C4-2B (cell line): ENCODE measurements around the gene LUZP1.

Experiments used
- ZFX ChIP-seq: fragments of 450-650 bp; IDR thresholded peaks from 2 replicates; pipeline ENCODE4 v1.6.1; 2017
- TF ChIP-seq, protein P1 (sequence below): fragments of 450-650 bp; conservative IDR thresholded peaks from 2 replicates; pipeline ENCODE4 v1.5.1; 2017; ENCODE audit warnings: mild to moderate bottlenecking

DNA sequence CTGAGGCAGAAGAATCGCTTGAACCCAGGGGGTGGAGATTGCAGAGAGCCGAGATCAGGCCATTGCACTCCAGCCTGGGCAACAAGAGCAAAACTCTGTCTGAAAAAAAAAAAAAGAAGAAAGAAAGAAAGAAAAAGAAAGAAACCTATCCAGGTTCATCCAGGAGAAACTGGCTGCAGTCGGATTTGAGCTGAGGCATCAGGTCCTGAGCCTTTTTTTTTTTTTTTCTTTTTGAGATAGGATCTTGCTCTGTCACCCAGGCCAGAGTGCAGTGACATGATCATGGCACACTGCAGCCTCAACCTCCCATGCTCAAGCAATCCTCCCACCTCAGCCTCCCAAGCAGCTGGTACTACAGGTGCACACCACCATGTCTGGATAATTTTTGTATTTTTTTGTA lies 22.5 kb upstream of the LUZP1 start:
- TF ChIP-seq, protein P1, sequence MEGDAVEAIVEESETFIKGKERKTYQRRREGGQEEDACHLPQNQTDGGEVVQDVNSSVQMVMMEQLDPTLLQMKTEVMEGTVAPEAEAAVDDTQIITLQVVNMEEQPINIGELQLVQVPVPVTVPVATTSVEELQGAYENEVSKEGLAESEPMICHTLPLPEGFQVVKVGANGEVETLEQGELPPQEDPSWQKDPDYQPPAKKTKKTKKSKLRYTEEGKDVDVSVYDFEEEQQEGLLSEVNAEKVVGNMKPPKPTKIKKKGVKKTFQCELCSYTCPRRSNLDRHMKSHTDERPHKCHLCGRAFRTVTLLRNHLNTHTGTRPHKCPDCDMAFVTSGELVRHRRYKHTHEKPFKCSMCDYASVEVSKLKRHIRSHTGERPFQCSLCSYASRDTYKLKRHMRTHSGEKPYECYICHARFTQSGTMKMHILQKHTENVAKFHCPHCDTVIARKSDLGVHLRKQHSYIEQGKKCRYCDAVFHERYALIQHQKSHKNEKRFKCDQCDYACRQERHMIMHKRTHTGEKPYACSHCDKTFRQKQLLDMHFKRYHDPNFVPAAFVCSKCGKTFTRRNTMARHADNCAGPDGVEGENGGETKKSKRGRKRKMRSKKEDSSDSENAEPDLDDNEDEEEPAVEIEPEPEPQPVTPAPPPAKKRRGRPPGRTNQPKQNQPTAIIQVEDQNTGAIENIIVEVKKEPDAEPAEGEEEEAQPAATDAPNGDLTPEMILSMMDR = no peak
- TF ChIP-seq ZFX = no peak
